Sigmoid colon (tissue), 7 donors: ENCODE results near the gene MIA3. TPM values are rescaled to one million over a fixed set of nuclear protein-coding genes. Genes with fewer than 3 reads are reported as not detected.

ENCODE experiments used
- DNase-seq: peaks from one replicate; pipeline ENCODE4 v3.0.0-alpha.2; 2019
- H3K27ac ChIP-seq, 4 donors: fragments of 200-600 bp; sonication (generic); one replicate each; pipeline ENCODE4 v1.5.1; 2016 to 2019; ENCODE audit warnings: mild to moderate bottlenecking in 1 of 4
- H3K27me3 ChIP-seq, 3 donors: fragments of 200-600 bp; sonication (generic); one replicate each; pipeline ENCODE4 v1.5.1; 2019; ENCODE audit warnings: mild to moderate bottlenecking in 1 of 3
- H3K36me3 ChIP-seq, 4 donors: fragments of 200-600 bp; sonication (generic); one replicate each; pipeline ENCODE4 v1.5.1; 2016 to 2019
- H3K4me1 ChIP-seq, 4 donors: fragments of 200-600 bp; sonication (generic); one replicate each; pipeline ENCODE4 v1.5.1; 2017 to 2019
- H3K4me3 ChIP-seq, 4 donors: fragments of 200-600 bp; sonication (generic); one replicate each; pipeline ENCODE4 v1.5.1; 2017 to 2019; ENCODE audit warnings: mild to moderate bottlenecking in 2 of 4, moderate library complexity in 1 of 4
- H3K9me3 ChIP-seq, 4 donors: fragments of 200-600 bp in 3 of 4; sonication (generic) in 3 of 4; one replicate each; pipeline versions ENCODE4 v1.5.1 to v1.6.1; 2013 to 2019
- CTCF ChIP-seq, 4 experiments: fragments of 450-650 bp in 3 of 4; fragments of 200-600 bp in 1 of 4; IDR thresholded peaks; one replicate each; pipeline ENCODE4 v1.5.1; 2016 to 2019; ENCODE audit warnings: antibody characterized with exemption in 4 of 4, mild to moderate bottlenecking in 3 of 4, moderate library complexity in 2 of 4
- EP300 ChIP-seq, 4 donors: sonication (generic); formaldehyde crosslinking; IDR thresholded peaks; one replicate each; pipeline ENCODE4 v1.6.1; 2017; ENCODE audit warnings: antibody characterized with exemption in 4 of 4
- POLR2A ChIP-seq, 2 donors: fragments of 450-650 bp; IDR thresholded peaks; one replicate each; pipeline ENCODE4 v1.6.1; 2016; ENCODE audit warnings: antibody characterized with exemption in 2 of 2, mild to moderate bottlenecking in 2 of 2, moderate library complexity in 2 of 2
- POLR2AphosphoS5 ChIP-seq, 4 donors: sonication (generic); formaldehyde crosslinking; IDR thresholded peaks; one replicate each; pipeline ENCODE4 v1.6.1; 2017; ENCODE audit warnings: antibody characterized with exemption in 4 of 4
- WGBS, 2 donors: extraction: QIAGEN DNeasy Blood & Tissue Kit; methylation state at CpG; one replicate each; pipeline ENCODE4 v1.1.7; 2013; 5-methylcytosine and 5-hydroxymethylcytosine counted together
- intact Hi-C: fragments of 100-400 bp; cut with DNase I; formaldehyde crosslinking; loops from one replicate; pipeline ENCODE4 v1.15.1; 2023
- polyA plus RNA-seq, 3 donors: library from polyadenylated mRNA; stranded (reverse); fragments of 200-250 nt; gene quantifications; one replicate each; pipeline ENCODE4 v1.2.3, GENCODE V29; 2013
- total RNA-seq, 4 donors: library from RNA; depleted of rRNA; stranded (reverse); fragments of >200 nt; gene quantifications; one replicate each; pipeline ENCODE4 v1.1.0, GENCODE V29; 2016
- donor health status: healthy with polysubstance abuse.
- donor health status: Bipolar disorder and iron deficiency.
- donor health status: healthy.

Gene MIA3
- total and polyA plus RNA-seq, 7 donors: 5.4 to 36.4 (median 27.6) TPM

- H3K9me3 ChIP-seq: no peaks in the 10 kb centered on the region
- H3K27me3 ChIP-seq: no peaks in the 10 kb centered on the region
- no peak overlapping the region for H3K4me3 ChIP-seq
- no peak for DNase-seq
- H3K4me1 ChIP-seq: no peaks in the 10 kb centered on the region
- peaks cover 9 to 71% (median 23%) of the 10 kb centered on the region in 4 donors for H3K36me3 ChIP-seq
- 61 to 76% methylated on average over 2 of the region's 2 CpGs for WGBS, 2 donors
- no peak overlapping the region for H3K27ac ChIP-seq
- intact Hi-C loops: loop anchor here (1.0 kb wide), 1 partner anchor 42 kb away; no protein-coding TSS in a partner anchor
- TF ChIP-seq EP300 (IDR thresholded peaks at IDR 0.05) (no peak), POLR2AphosphoS5 (IDR thresholded peaks at IDR 0.05) (no peak), CTCF (IDR thresholded peaks at IDR 0.05) (no peak), POLR2A (IDR thresholded peaks at IDR 0.05) (no peak)
These were observed 14.9 kb downstream of the MIA3 start for GRCh38 chr1:222632749-222633148.

- H3K27ac ChIP-seq: peak overlapping the region in 1 of 4 donors; percentile 2
- intact Hi-C loops: loop anchor here (1.0 kb wide), 1 partner anchor 169 kb away; no protein-coding TSS in a partner anchor
- no peak overlapping the region for H3K4me3 ChIP-seq
- no peaks in the 10 kb centered on the region for H3K27me3 ChIP-seq
- TF ChIP-seq POLR2AphosphoS5 (IDR thresholded peaks at IDR 0.05) (no peak), CTCF (IDR thresholded peaks at IDR 0.05) (peak; percentile 74 to 88 (median 80))
- peaks cover 8 to 71% (median 18%) of the 10 kb centered on the region in 4 donors for H3K36me3 ChIP-seq
- H3K4me1 ChIP-seq: no peaks in the 10 kb centered on the region
- peak; percentile 74 for DNase-seq
- 48 to 52% methylated on average over 7 of the region's 7 CpGs for WGBS, 2 donors
- no peaks in the 10 kb centered on the region for H3K9me3 ChIP-seq
These were observed 16.5 kb downstream of the MIA3 start for GRCh38 chr1:222634180-222635013.

- DNase-seq: no peak
- H3K4me3 ChIP-seq: no peak overlapping the region
- peaks cover 0 to 18% (median 7%) of the 10 kb centered on the region in 4 donors for H3K4me1 ChIP-seq
- 87 to 92% methylated on average over 5 of the region's 5 CpGs for WGBS, 2 donors
- H3K9me3 ChIP-seq: no peaks in the 10 kb centered on the region
- intact Hi-C loops: no loop called here
- H3K36me3 ChIP-seq: peaks cover 0 to 32% (median 3%) of the 10 kb centered on the region in 4 donors
- no peak for TF ChIP-seq POLR2AphosphoS5 (IDR thresholded peaks at IDR 0.05)
- no peak for TF ChIP-seq POLR2A (IDR thresholded peaks at IDR 0.05)
- TF ChIP-seq CTCF (IDR thresholded peaks at IDR 0.05): no peak
- TF ChIP-seq EP300 (IDR thresholded peaks at IDR 0.05): no peak
- H3K27me3 ChIP-seq: no peaks in the 10 kb centered on the region
- no peak overlapping the region for H3K27ac ChIP-seq
These were observed 23.5 kb downstream of the MIA3 start for GRCh38 chr1:222641269-222641948.

- Histone ChIP-seq H3K4me3 (no peak overlapping the region), H3K36me3 (peaks cover 0 to 30% (median 5%) of the 10 kb centered on the region in 4 donors), H3K27ac (no peak overlapping the region), H3K9me3 (no peaks in the 10 kb centered on the region), H3K27me3 (no peaks in the 10 kb centered on the region), H3K4me1 (peaks cover 0 to 18% (median 7%) of the 10 kb centered on the region in 4 donors)
- TF ChIP-seq POLR2A (IDR thresholded peaks at IDR 0.05) (no peak), CTCF (IDR thresholded peaks at IDR 0.05) (no peak), EP300 (IDR thresholded peaks at IDR 0.05) (no peak), POLR2AphosphoS5 (IDR thresholded peaks at IDR 0.05) (no peak)
- intact Hi-C loops: no loop called here
- DNase-seq: no peak
- WGBS, 2 donors: 49 to 78% methylated on average over 1 of the region's 1 CpG
These were observed 24.6 kb downstream of the MIA3 start for GRCh38 chr1:222642468-222642867.
